ENCODE data around the gene MMAB. TPM values are rescaled to one million over a fixed set of nuclear protein-coding genes. Genes with fewer than 3 reads are reported as not detected.

Gene MMAB
- total RNA-seq, 1 experiment from 2014 or later: 97.6 TPM

DNA sequence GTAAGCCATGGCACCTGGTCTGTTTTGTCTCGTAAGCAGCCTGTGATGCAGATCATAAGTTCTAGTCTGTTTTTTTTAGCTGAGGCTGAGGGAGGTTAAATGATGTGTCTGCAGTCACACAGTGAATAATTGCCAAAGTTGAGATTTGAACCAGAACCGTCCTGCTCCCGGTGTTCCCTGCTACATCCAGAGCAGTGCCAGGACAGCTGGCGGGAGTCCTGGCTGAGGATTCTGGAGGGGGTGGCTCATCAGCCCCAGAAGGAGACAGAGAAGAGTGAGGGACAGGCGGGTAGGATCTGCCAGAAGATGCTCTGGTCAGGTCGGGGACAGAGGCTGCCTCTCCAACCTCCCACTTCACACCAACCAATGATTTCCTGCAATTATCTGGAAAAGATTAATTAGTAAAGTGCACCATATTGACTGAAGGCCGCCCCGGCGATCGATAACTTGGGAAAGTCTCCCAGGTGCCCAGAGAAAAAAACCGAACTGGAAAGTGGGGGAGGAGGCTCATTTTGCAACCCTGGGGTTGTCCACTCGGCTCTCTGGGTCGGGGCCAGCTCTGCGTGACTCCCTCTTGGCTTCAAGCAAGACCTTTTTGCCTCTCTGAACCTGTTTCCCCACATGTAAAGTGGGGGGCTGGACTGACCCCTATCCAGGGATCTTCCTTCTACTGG is 42.4 kb upstream of the MMAB start:
- Histone ChIP-seq H3K4me1 (ENCODE audit: insufficient read depth, low read length, poor library complexity, severe bottlenecking) (peaks cover 1% of the 10 kb centered on the region), H3K4me3 (ENCODE audit: low read depth, low read length, poor library complexity, severe bottlenecking) (no peak overlapping the region), H3K9me3 (ENCODE audit: low read depth, low read length, poor library complexity, severe bottlenecking) (no peaks in the 10 kb centered on the region), H3K27me3 (replicated peaks; ENCODE audit: insufficient read depth, low read depth, low read length, poor library complexity) (peaks cover 29% of the 10 kb centered on the region), H3K36me3 (ENCODE audit: insufficient read depth, low read length, poor library complexity, severe bottlenecking) (no peaks in the 10 kb centered on the region), H3K27ac (ENCODE audit: low read depth, low read length, poor library complexity, severe bottlenecking) (no peak overlapping the region)
- CTCF ChIA-PET: no interaction called here
- intact Hi-C loops (cut with micrococcal nuclease; ENCODE audit: unreplicated experiment): no loop called here
- POLR2A ChIA-PET (ENCODE audit: low non-redundant PET): no interaction called here
- DNase-seq (ENCODE audit: low spot score): no peak
- TF ChIP-seq, protein P1, sequence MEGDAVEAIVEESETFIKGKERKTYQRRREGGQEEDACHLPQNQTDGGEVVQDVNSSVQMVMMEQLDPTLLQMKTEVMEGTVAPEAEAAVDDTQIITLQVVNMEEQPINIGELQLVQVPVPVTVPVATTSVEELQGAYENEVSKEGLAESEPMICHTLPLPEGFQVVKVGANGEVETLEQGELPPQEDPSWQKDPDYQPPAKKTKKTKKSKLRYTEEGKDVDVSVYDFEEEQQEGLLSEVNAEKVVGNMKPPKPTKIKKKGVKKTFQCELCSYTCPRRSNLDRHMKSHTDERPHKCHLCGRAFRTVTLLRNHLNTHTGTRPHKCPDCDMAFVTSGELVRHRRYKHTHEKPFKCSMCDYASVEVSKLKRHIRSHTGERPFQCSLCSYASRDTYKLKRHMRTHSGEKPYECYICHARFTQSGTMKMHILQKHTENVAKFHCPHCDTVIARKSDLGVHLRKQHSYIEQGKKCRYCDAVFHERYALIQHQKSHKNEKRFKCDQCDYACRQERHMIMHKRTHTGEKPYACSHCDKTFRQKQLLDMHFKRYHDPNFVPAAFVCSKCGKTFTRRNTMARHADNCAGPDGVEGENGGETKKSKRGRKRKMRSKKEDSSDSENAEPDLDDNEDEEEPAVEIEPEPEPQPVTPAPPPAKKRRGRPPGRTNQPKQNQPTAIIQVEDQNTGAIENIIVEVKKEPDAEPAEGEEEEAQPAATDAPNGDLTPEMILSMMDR (conservative IDR thresholded peaks at IDR 0.05; ENCODE audit: low read depth, low read length): no peak
- no peak for TF ChIP-seq EZH2 (IDR thresholded peaks at IDR 0.05; ENCODE audit: borderline replicate concordance, low read depth, low read length, poor library complexity, severe bottlenecking)
- no TSS peak for BruUV-seq (replicated peaks)

DNA sequence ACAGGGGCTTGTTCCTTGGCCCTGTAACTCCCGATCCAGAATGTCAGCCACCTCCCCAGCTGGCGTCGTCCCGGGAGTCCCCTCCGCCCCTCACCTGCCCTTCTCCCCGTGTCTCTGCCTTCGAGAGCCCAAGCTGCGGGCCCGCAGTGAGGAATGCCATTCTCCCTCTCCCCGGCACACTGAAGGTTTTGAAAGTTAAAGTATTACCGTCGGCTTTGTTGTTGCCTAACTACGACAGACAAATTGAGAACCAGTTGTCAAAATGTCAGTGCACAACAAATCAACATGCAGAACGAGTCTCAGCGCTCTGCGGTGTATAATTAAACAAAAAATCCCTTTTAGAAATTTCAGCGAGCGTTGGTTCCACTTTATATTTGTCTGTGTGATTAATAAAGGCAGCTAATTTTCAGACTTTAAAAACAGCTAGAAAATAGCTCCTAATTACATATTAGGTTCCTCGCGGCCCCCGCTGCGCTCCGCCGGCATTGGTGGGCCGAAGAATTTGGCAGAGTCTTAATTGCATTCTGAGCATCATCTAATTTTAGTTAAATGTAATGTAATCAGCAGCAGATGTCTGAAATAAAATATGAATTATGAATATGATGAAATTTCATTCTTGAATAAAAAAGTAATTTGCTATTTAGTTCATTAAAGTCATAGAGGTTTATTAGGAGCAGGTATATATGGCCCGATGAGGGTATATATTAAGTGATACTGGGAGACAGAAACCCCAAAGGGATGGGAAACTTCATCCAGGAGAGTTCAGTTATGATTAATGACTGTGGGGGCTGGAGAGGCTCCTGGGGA is 40.5 kb upstream of the MMAB start:
- TF ChIP-seq, protein P1 (conservative IDR thresholded peaks at IDR 0.05; ENCODE audit: low read depth, low read length): no peak
- no peak for TF ChIP-seq EZH2 (IDR thresholded peaks at IDR 0.05; ENCODE audit: borderline replicate concordance, low read depth, low read length, poor library complexity, severe bottlenecking)
- intact Hi-C loops (cut with micrococcal nuclease; ENCODE audit: unreplicated experiment): no loop called here
- H3K9me3 ChIP-seq (ENCODE audit: low read depth, low read length, poor library complexity, severe bottlenecking): no peaks in the 10 kb centered on the region
- H3K4me1 ChIP-seq (ENCODE audit: insufficient read depth, low read length, poor library complexity, severe bottlenecking): no peaks in the 10 kb centered on the region
- no peak overlapping the region for H3K27ac ChIP-seq (ENCODE audit: low read depth, low read length, poor library complexity, severe bottlenecking)
- no peak overlapping the region for H3K4me3 ChIP-seq (ENCODE audit: low read depth, low read length, poor library complexity, severe bottlenecking)
- ChIA-PET POLR2A (ENCODE audit: low non-redundant PET) (no interaction called here), CTCF (interaction anchor here (0.6 to 0.7 kb wide), 2 partner anchors 14 to 17 kb away, joined by 3 to 8 read pairs; no protein-coding TSS in a partner anchor)
- peaks cover 29% of the 10 kb centered on the region for H3K27me3 ChIP-seq (replicated peaks; ENCODE audit: insufficient read depth, low read depth, low read length, poor library complexity)
- no peak for DNase-seq (ENCODE audit: low spot score)
- no peaks in the 10 kb centered on the region for H3K36me3 ChIP-seq (ENCODE audit: insufficient read depth, low read length, poor library complexity, severe bottlenecking)
- no TSS peak for BruUV-seq (replicated peaks)

DNA sequence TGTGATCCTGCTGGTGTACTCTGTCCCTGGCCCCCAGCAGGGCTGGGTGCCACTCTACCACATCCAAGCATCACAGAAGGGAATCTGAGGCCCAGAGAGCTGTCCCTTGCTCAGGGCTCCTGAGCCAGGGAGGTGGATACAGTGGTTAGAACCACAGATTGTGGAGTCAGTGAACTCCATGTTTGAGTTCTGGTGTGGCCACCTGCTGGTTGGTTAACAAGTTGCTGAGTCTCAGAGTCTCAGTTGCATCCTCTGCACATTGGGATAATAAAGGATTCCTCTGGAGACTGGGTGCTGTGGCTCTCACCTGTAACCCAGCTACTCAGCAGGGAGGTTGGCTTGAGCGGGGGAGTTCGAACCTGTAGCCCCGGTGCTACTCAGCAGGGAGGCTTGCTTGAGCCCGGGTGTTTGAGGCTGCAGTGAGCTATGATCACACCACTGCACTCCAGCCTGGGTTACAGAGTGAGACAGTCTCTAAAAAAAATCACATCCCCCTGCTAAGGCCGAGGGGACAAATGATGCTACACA is 39.7 kb upstream of the MMAB start:
- DNase-seq (ENCODE audit: low spot score): peak; percentile 19
- H3K9me3 ChIP-seq (ENCODE audit: low read depth, low read length, poor library complexity, severe bottlenecking): no peaks in the 10 kb centered on the region
- TF ChIP-seq, protein P1 (conservative IDR thresholded peaks at IDR 0.05; ENCODE audit: low read depth, low read length): peak; percentile 42
- no peak for TF ChIP-seq EZH2 (IDR thresholded peaks at IDR 0.05; ENCODE audit: borderline replicate concordance, low read depth, low read length, poor library complexity, severe bottlenecking)
- no peaks in the 10 kb centered on the region for H3K36me3 ChIP-seq (ENCODE audit: insufficient read depth, low read length, poor library complexity, severe bottlenecking)
- intact Hi-C loops (cut with micrococcal nuclease; ENCODE audit: unreplicated experiment): no loop called here
- H3K27me3 ChIP-seq (replicated peaks; ENCODE audit: insufficient read depth, low read depth, low read length, poor library complexity): peaks cover 29% of the 10 kb centered on the region
- H3K27ac ChIP-seq (ENCODE audit: low read depth, low read length, poor library complexity, severe bottlenecking): no peak overlapping the region
- POLR2A ChIA-PET (ENCODE audit: low non-redundant PET): no interaction called here
- CTCF ChIA-PET: interaction anchor here (0.6 kb wide), 1 partner anchor 15 kb away, joined by 8 read pairs; no protein-coding TSS in a partner anchor
- H3K4me1 ChIP-seq (ENCODE audit: insufficient read depth, low read length, poor library complexity, severe bottlenecking): no peaks in the 10 kb centered on the region
- no peak overlapping the region for H3K4me3 ChIP-seq (ENCODE audit: low read depth, low read length, poor library complexity, severe bottlenecking)
- no TSS peak for BruUV-seq (replicated peaks)
